HFFc6 (cell line): ENCODE results near the gene PCDHB8. TPM values are rescaled to one million over a fixed set of nuclear protein-coding genes. Genes with fewer than 3 reads are reported as not detected.
"Not testable (repeated sequence)": the region's sequence is repeated elsewhere in the genome, so short reads cannot be mapped to it uniquely, and the experiment has no call there.

Experiments
- DNase-seq: peaks from one replicate; pipeline ENCODE4 v3.0.0-alpha.2; 2018
- H3K27ac Mint-ChIP-seq: 2 replicates; pipeline ENCODE4 v1.8.0; 2020; ENCODE audit warnings: mild to moderate bottlenecking, mixed read lengths
- H3K27me3 Mint-ChIP-seq: 2 replicates; pipeline ENCODE4 v1.8.0; 2021; ENCODE audit warnings: mild to moderate bottlenecking, moderate library complexity, mixed read lengths; ENCODE audit not compliant: insufficient read depth
- H3K36me3 Mint-ChIP-seq: 2 replicates; pipeline ENCODE4 v1.8.0; 2021; ENCODE audit warnings: low read depth, mixed read lengths
- H3K4me1 Mint-ChIP-seq: 2 replicates; pipeline ENCODE4 v1.8.0; 2020; ENCODE audit warnings: low read depth, mixed read lengths
- H3K4me3 Mint-ChIP-seq: 2 replicates; pipeline ENCODE4 v1.8.0; 2020; ENCODE audit warnings: mild to moderate bottlenecking, moderate library complexity, mixed read lengths
- H3K9me3 Mint-ChIP-seq: 2 replicates; pipeline ENCODE4 v1.8.0; 2020; ENCODE audit warnings: mild to moderate bottlenecking, mixed read lengths
- total RNA-seq, 6 experiments: library from RNA; stranded (reverse); fragmentation: NEBNext Ultra II Directional; extraction: Animal tissue kit (Norgen Biotek cat#: 25700); gene quantifications; 2 replicates in 1 of 6; 3 replicates in 5 of 6; pipeline ENCODE4 v1.2.3, GENCODE V29; 2021
- TF ChIP-seq, protein P1 (sequence below): fragments of 200-600 bp; sonication (generic); IDR thresholded peaks from 2 replicates; pipeline ENCODE4 v1.5.0; 2021; ENCODE audit warnings: antibody characterized with exemption, mild to moderate bottlenecking

Gene PCDHB8
- total RNA-seq, 6 experiments from 2014 or later, result 0.88 to 2.9 (median 2.1) TPM

- H3K36me3 Mint-ChIP-seq, result peaks cover 4% of the 10 kb centered on the region; the same call in 1 of the 2 replicates
- H3K27me3 Mint-ChIP-seq, result peaks cover 8% of the 10 kb centered on the region; the same call in 1 of the 2 replicates
- peak; percentile 56 for DNase-seq
- peaks cover 7% of the 10 kb centered on the region for H3K9me3 Mint-ChIP-seq
- no peak within 1 kb of the TSS for H3K27ac Mint-ChIP-seq
- H3K4me3 Mint-ChIP-seq, result peak within 1 kb of the TSS; percentile 73
- peaks cover 12% of the 10 kb centered on the region for H3K4me1 Mint-ChIP-seq
- TF ChIP-seq, protein P1, sequence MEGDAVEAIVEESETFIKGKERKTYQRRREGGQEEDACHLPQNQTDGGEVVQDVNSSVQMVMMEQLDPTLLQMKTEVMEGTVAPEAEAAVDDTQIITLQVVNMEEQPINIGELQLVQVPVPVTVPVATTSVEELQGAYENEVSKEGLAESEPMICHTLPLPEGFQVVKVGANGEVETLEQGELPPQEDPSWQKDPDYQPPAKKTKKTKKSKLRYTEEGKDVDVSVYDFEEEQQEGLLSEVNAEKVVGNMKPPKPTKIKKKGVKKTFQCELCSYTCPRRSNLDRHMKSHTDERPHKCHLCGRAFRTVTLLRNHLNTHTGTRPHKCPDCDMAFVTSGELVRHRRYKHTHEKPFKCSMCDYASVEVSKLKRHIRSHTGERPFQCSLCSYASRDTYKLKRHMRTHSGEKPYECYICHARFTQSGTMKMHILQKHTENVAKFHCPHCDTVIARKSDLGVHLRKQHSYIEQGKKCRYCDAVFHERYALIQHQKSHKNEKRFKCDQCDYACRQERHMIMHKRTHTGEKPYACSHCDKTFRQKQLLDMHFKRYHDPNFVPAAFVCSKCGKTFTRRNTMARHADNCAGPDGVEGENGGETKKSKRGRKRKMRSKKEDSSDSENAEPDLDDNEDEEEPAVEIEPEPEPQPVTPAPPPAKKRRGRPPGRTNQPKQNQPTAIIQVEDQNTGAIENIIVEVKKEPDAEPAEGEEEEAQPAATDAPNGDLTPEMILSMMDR, result peak; percentile 84
Observed at GRCh38 chr5:141172381-141173204, 5.0 kb upstream of the PCDHB8 start, which contains the start of gene PCDHB7. TSS of gene PCDHB7 (plus strand) at chr5:141172644. CDS start at chr5:141172836, 192 bp downstream.

DNA sequence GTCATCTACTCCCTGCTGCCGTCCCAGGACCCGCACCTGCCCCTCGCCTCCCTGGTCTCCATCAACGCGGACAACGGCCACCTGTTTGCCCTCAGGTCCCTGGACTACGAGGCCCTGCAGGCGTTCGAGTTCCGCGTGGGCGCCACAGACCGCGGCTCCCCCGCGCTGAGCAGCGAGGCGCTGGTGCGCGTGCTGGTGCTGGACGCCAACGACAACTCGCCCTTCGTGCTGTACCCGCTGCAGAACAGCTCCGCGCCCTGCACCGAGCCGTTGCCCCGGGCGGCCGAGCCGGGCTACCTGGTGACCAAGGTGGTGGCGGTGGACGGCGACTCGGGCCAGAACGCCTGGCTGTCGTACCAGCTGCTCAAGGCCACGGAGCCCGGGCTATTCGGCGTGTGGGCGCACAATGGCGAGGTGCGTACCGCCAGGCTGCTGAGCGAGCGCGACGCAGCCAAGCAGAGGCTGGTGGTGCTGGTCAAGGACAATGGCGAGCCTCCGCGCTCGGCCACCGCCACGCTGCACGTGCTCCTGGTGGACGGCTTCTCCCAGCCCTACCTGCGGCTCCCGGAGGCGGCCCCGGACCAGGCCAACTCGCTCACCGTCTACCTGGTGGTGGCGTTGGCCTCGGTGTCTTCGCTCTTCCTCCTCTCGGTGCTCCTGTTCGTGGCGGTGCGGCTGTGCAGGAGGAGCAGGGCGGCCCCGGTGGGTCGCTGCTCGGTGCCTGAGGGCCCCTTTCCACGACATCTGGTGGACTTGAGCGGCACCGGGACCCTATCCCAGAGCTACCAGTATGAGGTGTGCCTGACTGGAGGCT, 3.1 kb upstream of the PCDHB8 start:
- not testable (repeated sequence) for DNase-seq, H3K36me3 Mint-ChIP-seq, H3K9me3 Mint-ChIP-seq, H3K27ac Mint-ChIP-seq, H3K4me3 Mint-ChIP-seq, H3K27me3 Mint-ChIP-seq
- peaks cover 12% of the 10 kb centered on the region for H3K4me1 Mint-ChIP-seq

- Mint-ChIP-seq H3K27ac (no peak overlapping the region), H3K4me1 (peaks cover 12% of the 10 kb centered on the region), H3K4me3 (no peak overlapping the region), H3K27me3 (peaks cover 8% of the 10 kb centered on the region; the same call in 1 of the 2 replicates), H3K9me3 (peaks cover 7% of the 10 kb centered on the region), H3K36me3 (peaks cover 4% of the 10 kb centered on the region; the same call in 1 of the 2 replicates)
- TF ChIP-seq, protein P1, result no peak
- no peak for DNase-seq
Observed at GRCh38 chr5:141175933-141176332, 1.7 kb upstream of the PCDHB8 start.

GRCh38 chr5:141179371-141179770, 1.8 kb downstream of the PCDHB8 start:
- H3K27ac Mint-ChIP-seq, H3K36me3 Mint-ChIP-seq, H3K9me3 Mint-ChIP-seq, H3K27me3 Mint-ChIP-seq, DNase-seq, H3K4me3 Mint-ChIP-seq: not testable (repeated sequence)
- H3K4me1 Mint-ChIP-seq, result peaks cover 15% of the 10 kb centered on the region

GRCh38 chr5:141179876-141180275, 2.3 kb downstream of the PCDHB8 start:
- H3K27me3 Mint-ChIP-seq, H3K27ac Mint-ChIP-seq, H3K4me3 Mint-ChIP-seq, DNase-seq: not testable (repeated sequence)
- peaks cover 15% of the 10 kb centered on the region for H3K4me1 Mint-ChIP-seq
- peaks cover 10% of the 10 kb centered on the region for H3K36me3 Mint-ChIP-seq
- H3K9me3 Mint-ChIP-seq, result peaks cover 12% of the 10 kb centered on the region

DNA sequence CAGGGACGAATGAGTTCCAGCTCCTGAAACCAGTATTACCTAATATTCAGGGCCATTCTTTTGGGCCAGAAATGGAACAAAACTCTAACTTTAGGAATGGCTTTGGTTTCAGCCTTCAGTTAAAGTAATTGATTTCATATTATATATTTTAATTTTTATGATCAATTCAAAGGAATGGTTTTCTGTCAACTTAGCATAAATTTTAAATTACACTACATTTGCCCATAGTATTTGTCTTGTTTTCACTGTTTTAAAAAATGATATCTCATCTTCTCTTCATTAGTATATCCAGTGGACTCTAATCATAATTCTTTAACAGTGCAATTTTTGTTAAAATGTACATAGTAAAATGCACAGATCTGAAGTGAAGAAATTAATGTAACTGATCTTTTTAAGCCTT, 2.7 kb downstream of the PCDHB8 start:
- Mint-ChIP-seq H3K36me3 (peaks cover 12% of the 10 kb centered on the region), H3K4me1 (peaks cover 15% of the 10 kb centered on the region)
- DNase-seq, result no peak

More for the DNA sequence above, 2.7 kb downstream of the PCDHB8 start:
- Mint-ChIP-seq H3K27me3 (peaks cover 8% of the 10 kb centered on the region; the same call in 1 of the 2 replicates), H3K9me3 (peaks cover 16% of the 10 kb centered on the region), H3K27ac (no peak overlapping the region), H3K4me3 (no peak overlapping the region)
- TF ChIP-seq, protein P1, result no peak
